GM19395 (cell line): Measurements from ENCODE around the gene OR1J2.

ENCODE experiments used
- ATAC-seq: cut with Tn5 transposase; IDR thresholded peaks from one replicate; pipeline ENCODE4 v1.9.1; 2021; ENCODE audit warnings: mild to moderate bottlenecking, moderate library complexity; ENCODE audit not compliant: unreplicated experiment

OR1J2 gene

GRCh38 chr9:122546196-122546595, 35.6 kb downstream of the OR1J2 start:
- ATAC-seq = no peak

GRCh38 chr9:122551371-122551770, 40.8 kb downstream of the OR1J2 start:
- ATAC-seq = no peak

- ATAC-seq = no peak
Measured at GRCh38 chr9:122552812-122553211, 42.2 kb downstream of the OR1J2 start, which contains the start of gene OR1N2. TSS of gene OR1N2 (plus strand) at chr9:122553112. CDS start at chr9:122553212, 100 bp downstream.
